IPS DF 6.9 (cell line): Measurements from ENCODE around the gene COQ8A.

ENCODE experiments used
- DNase-seq: peaks from one replicate; pipeline ENCODE4 v3.0.0-alpha.2; 2013; ENCODE audit warnings: low read depth, low spot score
- H3K27ac ChIP-seq: one replicate; pipeline ENCODE4 v1.5.1; 2013; ENCODE audit warnings: low read length, control low read depth
- H3K27me3 ChIP-seq: 2 replicates; pipeline ENCODE4 v1.6.1; 2013; ENCODE audit warnings: mild to moderate bottlenecking, low read length; ENCODE audit not compliant: control insufficient read depth, insufficient read depth
- H3K36me3 ChIP-seq: 2 replicates; pipeline ENCODE4 v1.6.1; 2013; ENCODE audit warnings: low read length; ENCODE audit not compliant: control insufficient read depth, insufficient read depth
- H3K4me1 ChIP-seq: 2 replicates; pipeline ENCODE4 v1.6.1; 2013; ENCODE audit warnings: low read length; ENCODE audit not compliant: control insufficient read depth, insufficient read depth
- H3K4me3 ChIP-seq: 2 replicates; pipeline ENCODE4 v1.5.1; 2013; ENCODE audit warnings: mild to moderate bottlenecking, low read length
- H3K9me3 ChIP-seq: 2 replicates; pipeline ENCODE4 v1.6.1; 2013; ENCODE audit warnings: low read length, inconsistent platforms; ENCODE audit not compliant: control insufficient read depth, insufficient read depth
- WGBS: extraction: QIAGEN DNeasy Blood & Tissue Kit; methylation state at CpG from one replicate; pipeline ENCODE4 v1.1.7; 2013; ENCODE audit warnings: mixed read lengths, missing lambda C conversion rate; ENCODE audit not compliant: insufficient read length, insufficient coverage; 5-methylcytosine and 5-hydroxymethylcytosine counted together

COQ8A gene

DNA sequence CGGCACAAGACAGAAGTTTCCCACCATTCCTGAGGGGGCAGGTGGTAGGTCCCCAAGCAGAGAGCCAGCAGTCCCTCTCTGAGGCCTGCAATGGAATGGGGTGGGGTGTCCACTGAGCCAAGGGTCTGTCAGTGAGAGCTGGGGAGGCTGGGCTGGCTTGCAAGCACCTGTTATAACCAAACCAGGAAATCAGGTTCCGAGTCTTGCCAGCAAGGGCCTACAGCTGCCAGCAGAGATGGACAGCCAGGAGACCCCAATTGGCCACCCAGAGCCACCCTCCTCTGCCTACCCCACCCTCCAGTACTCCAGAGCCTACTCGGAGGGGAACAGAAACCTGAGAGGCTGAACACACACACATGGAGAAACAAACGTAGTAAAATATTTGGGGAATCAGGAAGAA is 37.5 kb upstream of the COQ8A start:
- peaks cover 6% of the 10 kb centered on the region; the same call in 1 of the 2 replicates for H3K36me3 ChIP-seq
- no peak for DNase-seq
- H3K4me1 ChIP-seq: no peaks in the 10 kb centered on the region
- no peak overlapping the region for H3K27ac ChIP-seq
- no peak overlapping the region for H3K4me3 ChIP-seq
- no CpG with 5 or more reads among the region's 4 CpGs for WGBS
- H3K9me3 ChIP-seq: no peaks in the 10 kb centered on the region
- no peaks in the 10 kb centered on the region for H3K27me3 ChIP-seq

DNA sequence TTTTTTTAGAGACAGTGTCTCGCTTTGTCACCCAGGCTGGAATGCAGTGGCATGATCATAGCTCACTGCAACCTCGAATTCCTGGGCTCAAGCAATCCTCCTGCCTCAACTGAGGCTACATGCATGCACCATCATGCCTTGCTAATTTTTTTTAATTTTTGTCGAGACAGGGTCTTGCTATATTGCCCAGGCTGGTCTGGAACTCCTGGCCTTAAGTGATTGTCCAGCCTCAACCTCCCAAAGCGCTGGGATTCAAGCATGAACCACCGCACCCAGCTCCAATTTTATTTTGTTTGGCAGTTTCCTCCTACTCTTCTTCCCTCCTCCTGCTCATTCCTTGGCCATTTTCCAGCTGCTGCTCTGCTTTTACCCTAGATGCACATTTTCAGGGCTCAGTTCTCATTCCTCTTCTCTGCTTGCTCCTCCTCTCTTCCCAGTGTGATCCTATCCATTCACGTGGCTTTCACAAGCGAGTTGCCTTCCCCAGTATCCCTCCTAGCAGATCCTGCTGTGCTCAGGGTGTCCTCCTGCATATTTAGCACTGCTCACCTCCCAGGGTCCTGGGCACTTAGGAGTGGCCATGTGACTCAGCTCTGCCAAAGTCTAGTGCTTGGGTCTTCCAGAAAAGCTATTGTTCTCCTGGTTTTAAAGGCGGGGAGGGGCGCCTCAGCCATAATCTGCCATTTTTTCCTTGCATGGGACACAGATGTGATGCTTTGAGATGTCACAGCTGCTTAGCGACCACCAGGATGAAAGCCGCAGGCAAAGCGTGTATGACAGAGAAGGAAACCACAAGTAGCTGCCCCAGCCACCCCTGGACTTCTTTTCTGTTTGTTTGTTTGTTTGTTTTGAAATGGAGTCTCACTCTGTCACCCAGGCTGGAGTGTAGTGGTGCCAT is 36.0 kb upstream of the COQ8A start:
- no peak overlapping the region for H3K27ac ChIP-seq
- WGBS: no CpG with 5 or more reads among the region's 12 CpGs
- H3K4me1 ChIP-seq: no peaks in the 10 kb centered on the region
- no peak for DNase-seq
- no peak overlapping the region for H3K4me3 ChIP-seq
- H3K9me3 ChIP-seq: no peaks in the 10 kb centered on the region
- peaks cover 6% of the 10 kb centered on the region; the same call in 1 of the 2 replicates for H3K36me3 ChIP-seq
- no peaks in the 10 kb centered on the region for H3K27me3 ChIP-seq

DNA sequence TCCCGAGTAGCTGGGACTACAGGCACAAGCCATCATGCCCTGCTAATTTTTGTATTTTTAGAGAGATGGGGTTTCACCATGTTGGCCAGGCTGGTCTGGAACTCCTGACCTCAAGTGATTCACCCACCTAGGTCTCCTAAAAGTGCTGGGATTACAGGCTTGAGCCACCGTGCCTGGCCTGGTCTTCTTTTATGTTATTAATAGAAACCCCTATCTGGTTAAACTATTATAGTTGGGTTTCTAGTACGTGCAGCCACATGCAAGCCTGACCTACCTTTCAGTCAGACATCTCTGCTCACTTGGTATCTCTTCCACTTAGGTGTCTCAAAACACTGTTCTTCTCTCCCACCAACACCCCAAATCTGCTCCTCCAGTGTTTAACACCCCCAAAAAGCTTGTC is 35.3 kb upstream of the COQ8A start:
- no peaks in the 10 kb centered on the region for H3K4me1 ChIP-seq

DNA sequence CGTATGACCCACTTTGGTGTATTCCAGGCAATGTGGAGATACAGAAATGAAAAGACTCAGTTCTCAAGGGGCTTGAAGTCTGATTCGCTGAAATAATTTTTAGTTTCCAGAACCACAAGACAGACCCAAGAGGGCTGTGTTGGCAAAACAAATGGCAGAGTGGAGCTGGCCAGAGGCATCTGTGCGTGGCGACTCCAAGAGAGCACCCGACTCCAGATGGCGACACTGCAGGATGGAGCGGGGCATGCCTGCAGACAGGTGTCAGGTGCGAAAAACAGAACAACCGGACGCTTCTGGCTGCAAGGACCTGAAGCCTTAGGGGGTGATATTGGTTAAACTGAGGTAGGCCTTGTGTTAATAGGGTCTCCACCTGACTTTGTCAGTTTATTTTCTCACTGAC is 31.7 kb upstream of the COQ8A start:
- no peaks in the 10 kb centered on the region for H3K9me3 ChIP-seq
- no peak overlapping the region for H3K27ac ChIP-seq
- no peak overlapping the region for H3K4me3 ChIP-seq
- H3K4me1 ChIP-seq: no peaks in the 10 kb centered on the region
- WGBS: no CpG with 5 or more reads among the region's 10 CpGs
- H3K27me3 ChIP-seq: no peaks in the 10 kb centered on the region
- DNase-seq: no peak
- H3K36me3 ChIP-seq: no peaks in the 10 kb centered on the region

More for the DNA sequence above, 35.3 kb upstream of the COQ8A start:
- no peak for DNase-seq
- Histone ChIP-seq H3K9me3 (no peaks in the 10 kb centered on the region), H3K27ac (no peak overlapping the region), H3K36me3 (peaks cover 6% of the 10 kb centered on the region; the same call in 1 of the 2 replicates), H3K4me3 (no peak overlapping the region), H3K27me3 (no peaks in the 10 kb centered on the region)
- WGBS: no CpG with 5 or more reads among the region's 3 CpGs

DNA sequence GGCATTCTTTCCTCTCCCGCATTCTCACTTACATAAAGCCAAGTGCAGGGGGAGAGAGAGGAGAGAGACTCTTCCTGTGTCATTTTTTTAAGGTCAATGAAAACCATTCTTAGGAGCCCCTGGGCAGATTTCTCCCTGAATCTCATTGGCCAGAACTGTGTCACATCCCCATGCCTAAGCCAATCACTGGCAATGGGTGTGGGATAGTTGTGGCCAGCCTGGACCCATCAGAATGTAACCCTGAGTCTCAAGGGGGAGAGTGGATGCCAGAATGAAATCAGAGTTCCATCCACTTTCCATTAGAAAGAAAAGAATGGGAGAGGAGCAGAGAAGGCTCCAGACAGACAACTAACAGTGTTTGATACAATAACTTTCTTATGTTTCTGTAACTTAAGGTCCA is 31.2 kb upstream of the COQ8A start:
- no peak overlapping the region for H3K27ac ChIP-seq
- no peaks in the 10 kb centered on the region for H3K9me3 ChIP-seq
- H3K27me3 ChIP-seq: no peaks in the 10 kb centered on the region
- no peaks in the 10 kb centered on the region for H3K4me1 ChIP-seq
- no CpG with 5 or more reads among the region's 1 CpG for WGBS
- H3K4me3 ChIP-seq: no peak overlapping the region
- H3K36me3 ChIP-seq: no peaks in the 10 kb centered on the region
- DNase-seq: no peak

DNA sequence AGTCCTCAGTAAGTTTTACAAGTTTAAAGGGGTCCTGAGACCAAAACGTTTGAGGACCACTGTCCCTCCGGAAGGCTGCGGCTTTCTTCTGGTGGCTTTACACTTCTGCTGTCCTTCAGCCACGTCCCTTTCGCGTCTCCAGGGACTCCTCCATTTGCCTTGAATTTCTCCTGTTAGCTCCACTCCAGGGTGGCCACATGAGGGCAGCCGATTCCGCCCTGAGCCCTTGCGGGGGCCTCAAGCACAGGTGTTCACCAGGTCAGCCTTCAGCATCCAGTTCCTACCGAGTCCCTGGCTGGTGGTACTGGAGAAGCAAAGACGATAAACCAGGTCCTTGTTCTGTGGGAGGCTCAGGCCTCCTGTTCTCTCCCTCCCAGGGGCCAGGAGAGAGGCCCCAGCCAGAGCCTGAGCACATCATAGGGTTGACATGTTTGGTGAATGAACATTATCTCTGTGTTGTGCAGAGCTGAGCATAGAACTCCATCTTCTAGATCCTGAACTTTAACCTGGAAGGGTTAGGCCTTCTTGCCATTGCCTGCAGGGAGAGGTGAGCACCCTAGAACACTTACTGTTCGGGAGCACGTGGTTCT is 27.4 kb upstream of the COQ8A start:
- no peaks in the 10 kb centered on the region for H3K4me1 ChIP-seq
- no CpG with 5 or more reads among the region's 13 CpGs for WGBS
- H3K36me3 ChIP-seq: no peaks in the 10 kb centered on the region
- H3K27me3 ChIP-seq: no peaks in the 10 kb centered on the region
- peak; percentile 45 for DNase-seq
- H3K9me3 ChIP-seq: no peaks in the 10 kb centered on the region
- H3K27ac ChIP-seq: no peak overlapping the region
- H3K4me3 ChIP-seq: no peak overlapping the region

DNA sequence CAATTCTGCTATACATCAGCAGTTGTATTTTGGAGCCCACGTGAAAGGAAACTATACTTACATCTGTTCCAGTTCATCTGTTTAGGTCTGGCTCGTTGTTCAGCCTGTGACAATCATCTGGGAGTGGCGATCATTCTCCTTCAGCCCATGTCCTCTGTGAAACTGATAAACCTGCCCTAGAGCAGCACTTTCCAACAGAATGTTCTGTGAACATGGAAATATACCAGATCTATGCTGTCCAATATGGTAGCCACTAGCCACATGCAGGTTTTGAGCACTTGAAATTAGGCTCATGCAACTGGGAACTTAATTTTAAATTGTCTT is 24.5 kb upstream of the COQ8A start:
- H3K27me3 ChIP-seq: no peaks in the 10 kb centered on the region
- no peaks in the 10 kb centered on the region for H3K4me1 ChIP-seq
- H3K9me3 ChIP-seq: no peaks in the 10 kb centered on the region
- H3K4me3 ChIP-seq: no peak overlapping the region
- no CpG with 5 or more reads among the region's 3 CpGs for WGBS
- DNase-seq: no peak
- no peaks in the 10 kb centered on the region for H3K36me3 ChIP-seq
- H3K27ac ChIP-seq: no peak overlapping the region

DNA sequence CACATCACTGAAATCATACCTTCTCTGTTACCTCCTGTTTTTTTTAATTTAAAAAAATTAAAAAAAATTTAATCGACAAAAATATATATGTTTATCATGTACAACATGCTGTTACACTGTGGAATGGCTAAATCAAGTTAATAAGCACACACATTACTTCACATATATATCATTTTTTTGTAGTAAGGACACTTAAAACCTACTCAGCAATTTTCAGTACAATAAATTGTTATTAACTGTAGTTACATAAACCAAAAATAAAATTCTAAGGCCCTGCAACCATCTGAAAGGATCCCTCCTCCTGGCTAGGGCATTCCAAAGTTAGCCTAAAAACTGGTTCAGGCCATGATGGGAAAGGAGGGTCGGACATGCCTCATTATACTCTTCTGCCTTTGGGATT is 23.6 kb upstream of the COQ8A start:
- DNase-seq: no peak
- Histone ChIP-seq H3K27ac (no peak overlapping the region), H3K36me3 (no peaks in the 10 kb centered on the region), H3K4me1 (no peaks in the 10 kb centered on the region), H3K9me3 (no peaks in the 10 kb centered on the region), H3K4me3 (no peak overlapping the region), H3K27me3 (no peaks in the 10 kb centered on the region)
- WGBS: 100% methylated on average over 1 of the region's 2 CpGs

DNA sequence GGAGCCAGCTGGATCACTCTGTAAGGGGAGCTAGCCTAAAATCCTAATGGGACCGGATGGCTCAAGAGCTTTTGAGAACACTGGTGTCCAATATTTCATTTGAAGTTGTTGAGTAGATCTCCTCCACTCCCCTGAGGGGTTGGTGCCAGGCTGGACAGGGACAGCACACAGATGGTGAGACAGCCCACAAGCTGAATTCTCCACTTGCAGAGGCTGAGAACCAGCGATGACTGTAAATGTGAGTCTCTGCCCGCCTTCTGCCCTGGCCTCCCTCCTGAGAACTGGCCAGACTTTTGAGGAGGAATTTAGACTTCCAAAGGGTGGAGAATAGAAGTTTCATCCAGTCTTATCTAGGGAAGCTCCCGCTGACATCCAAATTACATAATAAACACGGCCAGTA is 20.5 kb upstream of the COQ8A start:
- no CpG with 5 or more reads among the region's 5 CpGs for WGBS
- no peaks in the 10 kb centered on the region for H3K36me3 ChIP-seq
- no peaks in the 10 kb centered on the region for H3K4me1 ChIP-seq
- no peaks in the 10 kb centered on the region for H3K9me3 ChIP-seq
- no peak for DNase-seq
- H3K4me3 ChIP-seq: no peak overlapping the region
- no peaks in the 10 kb centered on the region for H3K27me3 ChIP-seq
- no peak overlapping the region for H3K27ac ChIP-seq

DNA sequence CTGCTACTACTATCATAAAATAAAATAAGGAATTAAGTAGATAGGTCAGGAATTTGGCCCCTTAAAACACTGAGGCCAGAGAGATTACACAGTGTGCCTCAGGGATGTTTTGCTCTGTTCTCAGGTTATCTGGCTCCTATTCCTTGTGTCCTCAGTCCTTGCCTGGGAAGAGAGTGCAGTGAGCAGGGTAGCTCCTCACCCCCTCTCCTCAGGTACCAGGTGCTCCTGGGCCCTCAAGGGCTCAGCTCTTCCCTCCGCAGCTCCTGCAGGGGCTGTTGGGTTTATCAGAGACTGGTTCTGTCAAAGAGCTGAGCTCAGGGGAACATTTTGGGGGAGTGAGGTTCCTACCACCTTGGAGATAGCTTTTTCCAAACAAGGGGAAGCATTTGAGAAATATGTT is 20.1 kb upstream of the COQ8A start:
- DNase-seq: no peak

DNA sequence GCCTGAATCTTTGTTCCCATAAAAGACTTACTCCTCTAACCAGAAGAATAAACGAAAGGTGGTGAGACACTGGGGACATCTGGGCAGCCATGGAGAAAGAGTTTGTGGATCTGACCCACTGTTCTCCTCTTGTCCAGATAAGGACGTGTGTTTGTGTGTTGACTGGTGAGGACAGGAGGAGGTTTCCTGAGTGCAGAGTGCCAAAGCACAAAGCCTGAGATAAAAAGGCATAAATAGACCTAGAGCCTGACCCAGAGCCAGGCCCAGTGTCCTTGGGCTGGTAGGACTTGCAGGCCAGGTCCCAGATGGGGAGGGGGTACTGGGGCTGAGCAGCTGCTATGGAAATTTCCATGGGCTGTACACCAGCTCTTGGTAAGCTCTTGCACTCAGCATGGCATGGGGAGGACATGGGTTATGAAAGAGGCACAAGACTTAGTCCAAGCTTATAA is 19.6 kb upstream of the COQ8A start:
- H3K27me3 ChIP-seq: no peaks in the 10 kb centered on the region
- no peak overlapping the region for H3K27ac ChIP-seq
- no peaks in the 10 kb centered on the region for H3K4me1 ChIP-seq
- no peaks in the 10 kb centered on the region for H3K36me3 ChIP-seq
- H3K9me3 ChIP-seq: no peaks in the 10 kb centered on the region
- WGBS: no CpG with 5 or more reads among the region's 2 CpGs
- no peak overlapping the region for H3K4me3 ChIP-seq
- no peak for DNase-seq

More for the DNA sequence above, 20.1 kb upstream of the COQ8A start:
- Histone ChIP-seq H3K27me3 (no peaks in the 10 kb centered on the region), H3K27ac (no peak overlapping the region), H3K9me3 (no peaks in the 10 kb centered on the region), H3K4me1 (no peaks in the 10 kb centered on the region), H3K4me3 (no peak overlapping the region), H3K36me3 (no peaks in the 10 kb centered on the region)
- no CpG with 5 or more reads among the region's 1 CpG for WGBS
